T-cell (primary cell): ENCODE measurements around the gene DAAM2. TPM values are rescaled to one million over a fixed set of nuclear protein-coding genes. Genes with fewer than 3 reads are reported as not detected.

ENCODE experiments used
- ATAC-seq, 4 experiments: fragments of 200-7000 bp in 3 of 4; fragments of 150-1000 bp in 1 of 4; cut with Tn5 transposase; replicated peaks in 1 of 4; 1 replicate in 3 of 4; 2 replicates in 1 of 4; pipeline ENCODE4 v1.10.0; 2021; ENCODE audit warnings: moderate library complexity in 3 of 4, mild to moderate bottlenecking in 2 of 4, moderate number of reproducible peaks in 1 of 4
- CTCF ChIA-PET, 2 donors: fragments of 300-600 bp; sonication (Branson Sonifier 250); formaldehyde crosslinking; loops; one replicate each; lab custom pipeline; 2022; ENCODE audit warnings: antibody characterized with exemption in 2 of 2; lab: Charles Lee
- POLR2A ChIA-PET, 2 donors: fragments of 300-600 bp; sonication (Branson Sonifier 250); formaldehyde crosslinking; loops; one replicate each; lab custom pipeline; 2022; ENCODE audit warnings: antibody characterized with exemption in 2 of 2; lab: Charles Lee
- DNase-seq, 35 experiments: peaks; one replicate each; pipeline versions ENCODE4 v3.0.0 to v3.0.0-alpha.2; 2013 to 2023
- H3K27ac ChIP-seq: one replicate; pipeline ENCODE4 v1.5.1; 2013; ENCODE audit warnings: low read length
- H3K27me3 ChIP-seq, 2 experiments: replicated peaks in 1 of 2; 1 replicate in 1 of 2; 2 replicates in 1 of 2; pipeline versions ENCODE4 v1.6.1 to v1.7.0; 2013; ENCODE audit warnings: low read length in 1 of 2, mixed read lengths in 1 of 2; ENCODE audit not compliant: control insufficient read depth in 2 of 2, insufficient read depth in 2 of 2; ENCODE audit errors: extremely low read depth in 1 of 2
- H3K36me3 ChIP-seq, 2 donors: 1 replicate in 1 of 2; 2 replicates in 1 of 2; pipeline versions ENCODE4 v1.6.1 to v1.7.0; 2013; ENCODE audit warnings: low read length in 1 of 2; ENCODE audit not compliant: control insufficient read depth in 2 of 2, insufficient read depth in 1 of 2; ENCODE audit errors: extremely low read depth in 1 of 2
- H3K4me1 ChIP-seq, 2 experiments: 1 replicate in 1 of 2; 2 replicates in 1 of 2; pipeline versions ENCODE4 v1.6.1 to v1.7.0; 2013; ENCODE audit warnings: low read length in 2 of 2, mixed read lengths in 1 of 2; ENCODE audit not compliant: insufficient read depth in 2 of 2, control insufficient read depth in 1 of 2; ENCODE audit errors: extremely low read depth in 1 of 2
- H3K4me3 ChIP-seq, 2 donors: 1 replicate in 1 of 2; 2 replicates in 1 of 2; pipeline versions ENCODE4 v1.5.1 to v1.7.0; 2013; ENCODE audit warnings: mild to moderate bottlenecking in 2 of 2, low read length in 1 of 2, moderate library complexity in 1 of 2; ENCODE audit not compliant: control insufficient read depth in 1 of 2; ENCODE audit errors: extremely low read depth in 1 of 2
- H3K9me3 ChIP-seq: 2 replicates; pipeline ENCODE4 v1.7.0; 2013
- H3K27ac Mint-ChIP-seq, 2 donors: one replicate each; pipeline ENCODE4 v1.8.0; 2020 to 2021; ENCODE audit warnings: mild to moderate bottlenecking in 2 of 2, mixed read lengths in 2 of 2
- H3K27me3 Mint-ChIP-seq, 2 donors: one replicate each; pipeline ENCODE4 v1.8.0; 2021 to 2022; ENCODE audit warnings: mixed read lengths in 2 of 2
- H3K36me3 Mint-ChIP-seq: one replicate; pipeline ENCODE4 v1.8.0; 2021; ENCODE audit warnings: mixed read lengths
- H3K4me1 Mint-ChIP-seq, 3 donors: one replicate each; pipeline ENCODE4 v1.8.0; 2020 to 2022; ENCODE audit warnings: mixed read lengths in 3 of 3, mild to moderate bottlenecking in 1 of 3
- H3K4me3 Mint-ChIP-seq, 3 donors: one replicate each; pipeline ENCODE4 v1.8.0; 2020 to 2022; ENCODE audit warnings: mild to moderate bottlenecking in 3 of 3, mixed read lengths in 3 of 3, moderate library complexity in 3 of 3
- H3K9me3 Mint-ChIP-seq, 3 donors: one replicate each; pipeline ENCODE4 v1.8.0; 2020 to 2022; ENCODE audit warnings: mixed read lengths in 3 of 3
- WGBS: methylation state at CpG from one replicate; pipeline ENCODE4 v1.1.5; 2013; ENCODE audit warnings: missing lambda C conversion rate; ENCODE audit not compliant: insufficient coverage; 5-methylcytosine and 5-hydroxymethylcytosine counted together
- total RNA-seq, 35 experiments: library from RNA in 6 of 35; stranded (reverse) in 6 of 35; fragments of 120-200 nt in 1 of 35; gene quantifications; one replicate each; pipeline versions ENCODE4 v1.2.1 to v1.2.4 and lab custom pipeline; 2013 to 2026

Gene DAAM2
- total RNA-seq, 5 donors from 2014 or later (not counting 1 experiment from before 2014, with no cell fraction given), result 0.03 to 0.07 TPM; not detected in 3

- H3K9me3 Mint-ChIP-seq, result peaks cover 0 to 6% (median 0%) of the 10 kb centered on the region in 3 donors
- no peak overlapping the region for H3K27ac ChIP-seq
- peaks cover 8 to 27% of the 10 kb centered on the region in 2 donors for H3K27me3 Mint-ChIP-seq
- H3K4me3 ChIP-seq, result no peak overlapping the region
- no peaks in the 10 kb centered on the region for H3K4me1 ChIP-seq
- no peaks in the 10 kb centered on the region for H3K36me3 Mint-ChIP-seq
- H3K4me1 Mint-ChIP-seq, result no peaks in the 10 kb centered on the region
- H3K27me3 ChIP-seq, result peaks cover 0 to 4% of the 10 kb centered on the region in 2 experiments
- H3K27ac Mint-ChIP-seq, result no peak overlapping the region
- no peak overlapping the region for H3K4me3 Mint-ChIP-seq
- ChIA-PET POLR2A (no interaction called here), CTCF (no interaction called here)
- no peaks in the 10 kb centered on the region for H3K36me3 ChIP-seq
- H3K9me3 ChIP-seq, result no peaks in the 10 kb centered on the region
- no peak for DNase-seq
- ATAC-seq, result no peak
- 95% methylated on average over 2 of the region's 2 CpGs for WGBS
Observed at GRCh38 chr6:39756582-39756981, 35.6 kb upstream of the DAAM2 start.

- DNase-seq, result no peak
- H3K36me3 Mint-ChIP-seq, result no peaks in the 10 kb centered on the region
- Histone ChIP-seq H3K27me3 (peaks cover 0 to 4% of the 10 kb centered on the region in 2 experiments), H3K36me3 (no peaks in the 10 kb centered on the region), H3K4me1 (no peaks in the 10 kb centered on the region), H3K9me3 (no peaks in the 10 kb centered on the region), H3K27ac (no peak overlapping the region), H3K4me3 (no peak overlapping the region)
- H3K27me3 Mint-ChIP-seq, result peaks cover 13 to 38% of the 10 kb centered on the region in 2 donors
- ChIA-PET POLR2A (no interaction called here), CTCF (no interaction called here)
- ATAC-seq, result peak in 1 of 4 experiments; percentile 9
- no peak overlapping the region for H3K4me3 Mint-ChIP-seq
- no peak overlapping the region for H3K27ac Mint-ChIP-seq
- peaks cover 0 to 6% (median 0%) of the 10 kb centered on the region in 3 donors for H3K9me3 Mint-ChIP-seq
- H3K4me1 Mint-ChIP-seq, result no peaks in the 10 kb centered on the region
- no CpG with 5 or more reads among the region's 2 CpGs for WGBS
Observed at GRCh38 chr6:39758905-39759605, 33.1 kb upstream of the DAAM2 start.

GRCh38 chr6:39760226-39760952, 31.8 kb upstream of the DAAM2 start:
- no peaks in the 10 kb centered on the region for H3K4me1 Mint-ChIP-seq
- H3K4me3 Mint-ChIP-seq, result no peak overlapping the region
- Histone ChIP-seq H3K9me3 (no peaks in the 10 kb centered on the region), H3K36me3 (no peaks in the 10 kb centered on the region), H3K27ac (no peak overlapping the region), H3K4me1 (no peaks in the 10 kb centered on the region), H3K4me3 (no peak overlapping the region), H3K27me3 (peaks cover 0 to 4% of the 10 kb centered on the region in 2 experiments)
- POLR2A ChIA-PET, result no interaction called here
- H3K27me3 Mint-ChIP-seq, result peaks cover 15 to 45% of the 10 kb centered on the region in 2 donors
- CTCF ChIA-PET, result no interaction called here
- peaks cover 0 to 6% (median 0%) of the 10 kb centered on the region in 3 donors for H3K9me3 Mint-ChIP-seq
- ATAC-seq (no peak), DNase-seq (no peak)
- H3K36me3 Mint-ChIP-seq, result no peaks in the 10 kb centered on the region
- no CpG with 5 or more reads among the region's 3 CpGs for WGBS
- H3K27ac Mint-ChIP-seq, result no peak overlapping the region

GRCh38 chr6:39765508-39766065, 26.6 kb upstream of the DAAM2 start:
- H3K4me1 ChIP-seq, result no peaks in the 10 kb centered on the region
- ATAC-seq (no peak), DNase-seq (no peak)
- no peaks in the 10 kb centered on the region for H3K36me3 Mint-ChIP-seq
- H3K9me3 ChIP-seq, result no peaks in the 10 kb centered on the region
- H3K4me3 ChIP-seq, result no peak overlapping the region
- H3K9me3 Mint-ChIP-seq, result no peaks in the 10 kb centered on the region
- H3K4me1 Mint-ChIP-seq, result no peaks in the 10 kb centered on the region
- peaks cover 0 to 4% of the 10 kb centered on the region in 2 experiments for H3K27me3 ChIP-seq
- H3K27me3 Mint-ChIP-seq, result peaks cover 15 to 40% of the 10 kb centered on the region in 2 donors
- no peak overlapping the region for H3K4me3 Mint-ChIP-seq
- no peak overlapping the region for H3K27ac Mint-ChIP-seq
- ChIA-PET CTCF (no interaction called here), POLR2A (no interaction called here)
- WGBS, result 100% methylated on average over 1 of the region's 3 CpGs
- no peaks in the 10 kb centered on the region for H3K36me3 ChIP-seq
- H3K27ac ChIP-seq, result no peak overlapping the region

- Mint-ChIP-seq H3K9me3 (no peaks in the 10 kb centered on the region), H3K36me3 (no peaks in the 10 kb centered on the region), H3K4me1 (no peaks in the 10 kb centered on the region), H3K27me3 (peaks cover 12 to 30% of the 10 kb centered on the region in 2 donors), H3K27ac (no peak overlapping the region), H3K4me3 (no peak overlapping the region)
- no peak overlapping the region for H3K4me3 ChIP-seq
- no peaks in the 10 kb centered on the region for H3K9me3 ChIP-seq
- no peak overlapping the region for H3K27ac ChIP-seq
- H3K36me3 ChIP-seq, result no peaks in the 10 kb centered on the region
- no CpG with 5 or more reads among the region's 5 CpGs for WGBS
- POLR2A ChIA-PET, result no interaction called here
- no peak for ATAC-seq
- H3K4me1 ChIP-seq, result no peaks in the 10 kb centered on the region
- no peak for DNase-seq
- H3K27me3 ChIP-seq, result peaks cover 0 to 4% of the 10 kb centered on the region in 2 experiments
- CTCF ChIA-PET, result no interaction called here
Observed at GRCh38 chr6:39769012-39769411, 23.2 kb upstream of the DAAM2 start.

- Mint-ChIP-seq H3K4me3 (no peak overlapping the region), H3K27ac (no peak overlapping the region), H3K4me1 (no peaks in the 10 kb centered on the region), H3K36me3 (no peaks in the 10 kb centered on the region), H3K27me3 (peaks cover 10 to 25% of the 10 kb centered on the region in 2 donors), H3K9me3 (no peaks in the 10 kb centered on the region)
- ATAC-seq (no peak), DNase-seq (no peak)
- Histone ChIP-seq H3K4me1 (no peaks in the 10 kb centered on the region), H3K36me3 (no peaks in the 10 kb centered on the region), H3K4me3 (no peak overlapping the region), H3K27me3 (peaks cover 0 to 4% of the 10 kb centered on the region in 2 experiments), H3K9me3 (no peaks in the 10 kb centered on the region), H3K27ac (no peak overlapping the region)
- CTCF ChIA-PET, result no interaction called here
- WGBS, result 95% methylated on average over 4 of the region's 4 CpGs
- POLR2A ChIA-PET, result no interaction called here
Observed at GRCh38 chr6:39770446-39770845, 21.7 kb upstream of the DAAM2 start.
